Activated CD8-positive, alpha-beta T cell treated with anti-CD3 and anti-CD28 coated beads, Interleukin-2, amount 10 ng/mL, durations not matched to agents 7 days and 5 days (primary cell): ENCODE measurements around the gene CPE. TPM values are rescaled to one million over a fixed set of nuclear protein-coding genes. Genes with fewer than 3 reads are reported as not detected.

ENCODE experiments used
- ATAC-seq: fragments of 150-1000 bp; cut with Tn5 transposase; one replicate; pipeline ENCODE4 v1.10.0; 2021; ENCODE audit warnings: moderate library complexity
- CTCF ChIA-PET: fragments of 350-600 bp; sonication (Branson Sonifier 250); formaldehyde crosslinking; loops from one replicate; lab custom pipeline; 2021; ENCODE audit warnings: antibody characterized with exemption; lab: Charles Lee
- POLR2A ChIA-PET: fragments of 350-600 bp; sonication (Branson Sonifier 250); formaldehyde crosslinking; loops from one replicate; lab custom pipeline; 2021; ENCODE audit warnings: antibody characterized with exemption; lab: Charles Lee
- DNase-seq: peaks from one replicate; pipeline ENCODE4 v3.0.0-alpha.2; 2020
- H3K27ac Mint-ChIP-seq: one replicate; pipeline ENCODE4 v1.8.0; 2021; ENCODE audit warnings: mild to moderate bottlenecking, mixed read lengths
- H3K27me3 Mint-ChIP-seq: one replicate; pipeline ENCODE4 v1.8.0; 2021; ENCODE audit warnings: low read depth, mixed read lengths
- H3K36me3 Mint-ChIP-seq: one replicate; pipeline ENCODE4 v1.8.0; 2021; ENCODE audit warnings: low read depth, mixed read lengths
- H3K4me1 Mint-ChIP-seq: one replicate; pipeline ENCODE4 v1.8.0; 2021; ENCODE audit warnings: low read depth, mixed read lengths
- H3K4me3 Mint-ChIP-seq: one replicate; pipeline ENCODE4 v1.8.0; 2021; ENCODE audit warnings: mild to moderate bottlenecking, mixed read lengths
- H3K9me3 Mint-ChIP-seq: one replicate; pipeline ENCODE4 v1.8.0; 2022; ENCODE audit warnings: mixed read lengths; ENCODE audit not compliant: insufficient read depth
- microRNA-seq: library from miRNA; unstranded; fragments of <30 nt; microRNA quantifications from one replicate; pipeline ENCODE4 v1.2.0, GENCODE V29; 2022
- total RNA-seq, 2 experiments: library from RNA; stranded (reverse); gene quantifications; one replicate each; pipeline ENCODE4 v1.2.3, GENCODE V29; 2021

Gene CPE
- total RNA-seq, 2 experiments from 2014 or later: not detected

- no peaks in the 10 kb centered on the region for H3K4me1 Mint-ChIP-seq
- no peaks in the 10 kb centered on the region for H3K36me3 Mint-ChIP-seq
- no peak overlapping the region for H3K4me3 Mint-ChIP-seq
- H3K9me3 Mint-ChIP-seq: no peaks in the 10 kb centered on the region
- ATAC-seq (peak; percentile 70), DNase-seq (peak; percentile 55)
- H3K27ac Mint-ChIP-seq: no peak overlapping the region
- CTCF ChIA-PET: interaction anchor here (0.8 to 1.0 kb wide), 2 partner anchors 48 to 546 kb away, joined by 3 read pairs; no protein-coding TSS in a partner anchor
- POLR2A ChIA-PET: no interaction called here
- no peaks in the 10 kb centered on the region for H3K27me3 Mint-ChIP-seq
Observed at GRCh38 chr4:165541851-165542459, 163.1 kb downstream of the CPE start.

- DNase-seq (no peak), ATAC-seq (no peak)
- Mint-ChIP-seq H3K27ac (no peak overlapping the region), H3K36me3 (no peaks in the 10 kb centered on the region), H3K27me3 (no peaks in the 10 kb centered on the region), H3K9me3 (no peaks in the 10 kb centered on the region), H3K4me1 (no peaks in the 10 kb centered on the region), H3K4me3 (no peak overlapping the region)
- CTCF ChIA-PET: interaction anchor here (0.8 to 1.0 kb wide), 2 partner anchors 49 to 545 kb away, joined by 3 read pairs; no protein-coding TSS in a partner anchor
- POLR2A ChIA-PET: no interaction called here
Observed at GRCh38 chr4:165542476-165542875, 163.7 kb downstream of the CPE start.

Small RNAs within 50 kb of the gene (microRNA-seq; reads per million reads assigned to microRNA genes)
- not detected for gene MIR578

Other genes starting within 250 kb of the CPE start
- 10 to 100 TPM; 32.9 to 36.4 TPM for gene KLHL2, start 171.4 kb upstream of the CPE start, total RNA-seq
- gene MSMO1, start 51.3 kb upstream of the CPE start, total RNA-seq: 10 to 100 TPM; 47.4 to 51.6 TPM